ENCODE data around the gene GRB2. TPM values are rescaled to one million over a fixed set of nuclear protein-coding genes. Genes with fewer than 3 reads are reported as not detected.
A peak's percentile ranks its signal among the peaks of the same experiment; 100 is the strongest.

The GRB2 gene
- total and polyA plus RNA-seq, 2 of the 8 experiments (the other 6 are each of a cell fraction or from before 2014, with no cell fraction given), result 44.2 to 101 TPM

GRCh38 chr17:75412455-75413317 is 7.2 kb upstream of the GRB2 start:
- H3K4me2 ChIP-seq (ENCODE audit: insufficient read depth in 1 of 2, low read depth in 2 of 2, low read length in 2 of 2), result peak overlapping the region in 1 of 2 experiments; percentile 43; a peak in 1 of 4 replicates
- peak overlapping the region; percentile 96 for H2AFZ ChIP-seq (ENCODE audit: low read length)
- H3K9me3 ChIP-seq (ENCODE audit: insufficient read depth in 2 of 2, low read depth in 1 of 2, low read length in 1 of 2), result no peaks in the 10 kb centered on the region
- no peak overlapping the region for H2BK12ac ChIP-seq (ENCODE audit: low read depth, low read length)
- no peak overlapping the region for H3K56ac ChIP-seq (replicated peaks; ENCODE audit: insufficient read length, low read depth, low read length)
- no peak overlapping the region for H2BK5ac ChIP-seq (ENCODE audit: low read depth, low read length)
- no peaks in the 10 kb centered on the region for H3K27me3 ChIP-seq (replicated peaks in 1 of 4; ENCODE audit: control insufficient read depth in 3 of 4, extremely low read depth in 1 of 4, insufficient read depth in 3 of 4, low read length in 3 of 4)
- no peak overlapping the region for H3K4ac ChIP-seq (replicated peaks; ENCODE audit: insufficient read length, low read depth, low read length)
- H3K23ac ChIP-seq (ENCODE audit: insufficient read length), result no peak overlapping the region
- POLR2A ChIA-PET (ENCODE audit: partially characterized antibody), result interaction anchor here (0.9 to 2.6 kb wide), 7 partner anchors 18 to 270 kb away, joined by 3 to 10 read pairs (median 3); partner anchors contain the start of genes GGA3 and MRPS7
- no peak overlapping the region for H3K14ac ChIP-seq (ENCODE audit: insufficient read length)
- H3K9ac ChIP-seq (replicated peaks in 1 of 4; ENCODE audit: extremely low read depth in 1 of 4, low read depth in 3 of 4, low read length in 3 of 4), result no peak overlapping the region
- no peaks in the 10 kb centered on the region for H3K79me1 ChIP-seq (ENCODE audit: low read depth, low read length)
- no peak overlapping the region for H4K8ac ChIP-seq (ENCODE audit: extremely low read depth, insufficient read depth, low read length)
- no peaks in the 10 kb centered on the region for H3K79me2 ChIP-seq (ENCODE audit: control insufficient read depth in 1 of 2, insufficient read depth in 2 of 2, low read length in 2 of 2)
- H3K4me3 ChIP-seq (ENCODE audit: extremely low read depth in 1 of 4, insufficient read depth in 2 of 4, low read depth in 3 of 4, low read length in 4 of 4), result no peak overlapping the region
- DNase-seq (ENCODE audit: low read depth in 1 of 2, low spot score in 2 of 2), result peak in 1 of 2 experiments; percentile 86
- no peaks in the 10 kb centered on the region for H3K23me2 ChIP-seq (ENCODE audit: low read depth, low read length)
- H4K20me1 ChIP-seq (replicated peaks in 1 of 2; ENCODE audit: control insufficient read depth in 1 of 2, insufficient read depth in 2 of 2, low read length in 2 of 2), result no peaks in the 10 kb centered on the region
- H2BK15ac ChIP-seq (ENCODE audit: low read length), result no peak overlapping the region
- no peak overlapping the region for H3K18ac ChIP-seq (ENCODE audit: extremely low read depth, low read length)
- WGBS, 2 experiments (ENCODE audit: extremely low coverage in 1 of 2, insufficient coverage in 1 of 2, insufficient read length in 1 of 2, insufficient replicate concordance in 2 of 2, low coverage in 1 of 2, low lambda C conversion rate in 2 of 2, missing lambda C conversion rate in 1 of 2), result 24% methylated on average over 8 of the region's 8 CpGs; no CpG with 5 or more reads in 1 of the 2 experiments
- no peak overlapping the region for H2BK120ac ChIP-seq (replicated peaks; ENCODE audit: low read depth, low read length)
- no peak overlapping the region for H2BK20ac ChIP-seq (ENCODE audit: low read length)
- no peak overlapping the region for H4K91ac ChIP-seq (replicated peaks; ENCODE audit: insufficient read length, low read length)
- H3K36me3 ChIP-seq (ENCODE audit: control insufficient read depth in 2 of 4, insufficient read depth in 4 of 4, low read length in 3 of 4), result no peaks in the 10 kb centered on the region
- no peak overlapping the region for H2AK5ac ChIP-seq (ENCODE audit: low read depth, low read length)
- no peak overlapping the region for H4K5ac ChIP-seq (ENCODE audit: insufficient read length, low read depth, low read length)
- CTCF ChIA-PET (ENCODE audit: partially characterized antibody), result interaction anchor here (0.5 to 3.5 kb wide), 45 partner anchors 9 to 452 kb away, joined by 3 to 36 read pairs (median 4); partner anchors contain the start of genes MIF4GD and SLC25A19
- H3K4me1 ChIP-seq (replicated peaks in 1 of 4; ENCODE audit: control insufficient read depth in 3 of 4, insufficient read depth in 4 of 4, low read length in 3 of 4), result no peaks in the 10 kb centered on the region
- no peak overlapping the region for H3K27ac ChIP-seq (ENCODE audit: low read depth, low read length)
- peak; percentile 32 for FAIRE-seq
- TF ChIP-seq CTCF (IDR thresholded peaks at IDR 0.05; ENCODE audit: control extremely low read depth in 1 of 3, insufficient read depth in 1 of 3, low read depth in 1 of 3, low read length in 3 of 3) (peak; percentile 70 to 95 (median 87)), RAD21 (IDR thresholded peaks at IDR 0.05 in 1 of 2, conservative IDR thresholded peaks at IDR 0.05 in 1 of 2; ENCODE audit: low read depth in 2 of 2, low read length in 2 of 2) (peak; percentile 94 to 98), RBBP5 (IDR thresholded peaks at IDR 0.05; ENCODE audit: borderline replicate concordance, low read depth, low read length) (no peak), BACH1 (IDR thresholded peaks at IDR 0.05; ENCODE audit: low read length) (no peak), SAP30 (IDR thresholded peaks at IDR 0.05; ENCODE audit: insufficient read depth, insufficient replicate concordance, low read length) (no peak), KDM1A (IDR thresholded peaks at IDR 0.05; ENCODE audit: borderline replicate concordance, low read length) (no peak), TAF1 (IDR thresholded peaks at IDR 0.05; ENCODE audit: low read depth, low read length) (peak; percentile 31; the same call in 1 of the 2 replicates), TCF12 (IDR thresholded peaks at IDR 0.05; ENCODE audit: low read depth, low read length) (no peak)

Measured in H1 (cell line).